Keratinocyte (primary cell): ENCODE data around the gene CA5B.
"Not testable (repeated sequence)": the region's sequence is repeated elsewhere in the genome, so short reads cannot be mapped to it uniquely, and the experiment has no call there.

ENCODE experiments used
- EZH2 ChIP-seq: IDR thresholded peaks from one replicate; pipeline ENCODE4 v1.6.1; 2012; ENCODE audit warnings: inconsistent platforms, mild to moderate bottlenecking, low read length, moderate library complexity
- TF ChIP-seq, protein P1 (sequence below), 3 experiments: IDR thresholded peaks in 1 of 3; conservative IDR thresholded peaks in 1 of 3; optimal IDR thresholded peaks in 1 of 3; 2 replicates in 2 of 3; 3 replicates in 1 of 3; pipeline versions ENCODE3 to v1.5.1; 2011; ENCODE audit warnings: low read length in 3 of 3, mild to moderate bottlenecking in 3 of 3, moderate library complexity in 2 of 3, control low read depth in 1 of 3, inconsistent platforms in 1 of 3; ENCODE audit not compliant: insufficient read depth in 2 of 3; ENCODE audit errors: extremely low read depth in 1 of 3

DNA sequence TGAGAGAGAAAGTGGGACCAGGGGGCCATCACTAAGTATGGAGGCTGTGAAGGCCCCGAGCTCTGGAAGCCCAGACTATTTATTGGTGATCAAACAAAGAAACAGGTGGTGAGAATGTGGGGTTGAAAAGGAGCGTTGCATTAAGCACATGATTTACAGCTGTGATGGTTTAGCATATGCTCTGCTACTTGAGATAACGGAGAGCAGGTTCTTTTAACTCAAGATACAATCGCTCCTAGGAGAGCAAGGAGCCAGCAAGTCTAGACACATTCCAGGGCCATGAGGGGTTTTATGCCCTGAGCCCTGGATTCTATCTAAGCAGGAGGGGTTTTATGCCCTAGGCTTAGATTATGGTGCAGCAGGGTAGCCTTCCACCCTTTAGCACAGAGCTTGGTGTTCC lies 6.7 kb upstream of the CA5B start:
- TF ChIP-seq, protein P1, sequence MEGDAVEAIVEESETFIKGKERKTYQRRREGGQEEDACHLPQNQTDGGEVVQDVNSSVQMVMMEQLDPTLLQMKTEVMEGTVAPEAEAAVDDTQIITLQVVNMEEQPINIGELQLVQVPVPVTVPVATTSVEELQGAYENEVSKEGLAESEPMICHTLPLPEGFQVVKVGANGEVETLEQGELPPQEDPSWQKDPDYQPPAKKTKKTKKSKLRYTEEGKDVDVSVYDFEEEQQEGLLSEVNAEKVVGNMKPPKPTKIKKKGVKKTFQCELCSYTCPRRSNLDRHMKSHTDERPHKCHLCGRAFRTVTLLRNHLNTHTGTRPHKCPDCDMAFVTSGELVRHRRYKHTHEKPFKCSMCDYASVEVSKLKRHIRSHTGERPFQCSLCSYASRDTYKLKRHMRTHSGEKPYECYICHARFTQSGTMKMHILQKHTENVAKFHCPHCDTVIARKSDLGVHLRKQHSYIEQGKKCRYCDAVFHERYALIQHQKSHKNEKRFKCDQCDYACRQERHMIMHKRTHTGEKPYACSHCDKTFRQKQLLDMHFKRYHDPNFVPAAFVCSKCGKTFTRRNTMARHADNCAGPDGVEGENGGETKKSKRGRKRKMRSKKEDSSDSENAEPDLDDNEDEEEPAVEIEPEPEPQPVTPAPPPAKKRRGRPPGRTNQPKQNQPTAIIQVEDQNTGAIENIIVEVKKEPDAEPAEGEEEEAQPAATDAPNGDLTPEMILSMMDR (optimal IDR thresholded peaks at IDR 0.05 in 1 of 3, IDR thresholded peaks at IDR 0.05 in 1 of 3, conservative IDR thresholded peaks at IDR 0.05 in 1 of 3; ENCODE audit: extremely low read depth in 1 of 3, insufficient read depth in 2 of 3, low read length in 3 of 3): not testable (repeated sequence)
- TF ChIP-seq EZH2: not testable (repeated sequence)
